SU-DHL-6 (cell line): Measurements from ENCODE around the gene FADS6.

ENCODE experiments used
- H2AFZ ChIP-seq: fragments of 200-600 bp; sonication (generic); 2 replicates; pipeline ENCODE4 v1.6.1; 2014; ENCODE audit warnings: low read depth, mild to moderate bottlenecking, moderate library complexity, mixed read lengths, antibody characterized with exemption, low read length; ENCODE audit not compliant: severe bottlenecking
- H3F3A ChIP-seq: fragments of 200-600 bp; shearing (Covaris generic); 2 replicates; pipeline ENCODE4 v1.6.0; 2016; ENCODE audit warnings: antibody characterized with exemption, mild to moderate bottlenecking; ENCODE audit not compliant: insufficient read depth
- H3K27ac ChIP-seq: fragments of 200-600 bp; sonication (generic); 2 replicates; pipeline ENCODE4 v1.5.1; 2016; ENCODE audit warnings: low read depth, mild to moderate bottlenecking, low read length, moderate library complexity, mixed read lengths
- H3K27me3 ChIP-seq: fragments of 200-600 bp; sonication (generic), shearing (Covaris generic); 2 replicates; pipeline ENCODE4 v1.6.0; 2014; ENCODE audit warnings: mild to moderate bottlenecking, low read length
- H3K36me3 ChIP-seq: fragments of 200-600 bp; sonication (generic); 2 replicates; pipeline ENCODE4 v1.6.1; 2014; ENCODE audit warnings: mild to moderate bottlenecking, low read length, mixed read lengths
- H3K4me2 ChIP-seq: fragments of 300-600, 200-600 bp; shearing (Covaris generic), sonication (generic); 2 replicates; pipeline ENCODE4 v1.6.0; 2014; ENCODE audit warnings: low read length, low read depth, mild to moderate bottlenecking; ENCODE audit not compliant: poor library complexity, severe bottlenecking
- H3K4me3 ChIP-seq: fragments of 200-600 bp; sonication (generic); 2 replicates; pipeline ENCODE4 v1.5.1; 2014; ENCODE audit warnings: antibody characterized with exemption, low read length, mild to moderate bottlenecking, mixed read lengths; ENCODE audit not compliant: insufficient read depth, poor library complexity, severe bottlenecking
- H3K79me2 ChIP-seq: fragments of 200-600 bp; sonication (generic); 2 replicates; pipeline ENCODE4 v1.6.1; 2014; ENCODE audit warnings: mild to moderate bottlenecking, low read length, moderate library complexity; ENCODE audit not compliant: insufficient read depth
- H3K9ac ChIP-seq: fragments of 200-600 bp; sonication (generic); 2 replicates; pipeline ENCODE4 v1.7.0; 2014; ENCODE audit warnings: mild to moderate bottlenecking, low read length
- H3K9me2 ChIP-seq: fragments of 200-600 bp; sonication (generic); replicated peaks from 2 replicates; pipeline ENCODE4 v1.6.1; 2014; ENCODE audit warnings: low read length; ENCODE audit not compliant: insufficient read depth
- H3K9me3 ChIP-seq: fragments of 200-600 bp; sonication (generic); 2 replicates; pipeline ENCODE4 v1.6.1; 2014; ENCODE audit warnings: low read length, mixed read lengths; ENCODE audit not compliant: insufficient read depth
- H4K20me1 ChIP-seq: fragments of 200-600 bp; sonication (generic); 2 replicates; pipeline ENCODE4 v1.6.1; 2014; ENCODE audit warnings: low read depth, mild to moderate bottlenecking, antibody characterized with exemption, low read length, moderate library complexity, mixed read lengths
- EZH2phosphoT487 ChIP-seq: fragments of 200-600 bp; sonication (generic), shearing (Covaris generic); conservative IDR thresholded peaks from 2 replicates; pipeline ENCODE4 v1.6.1; 2018; ENCODE audit warnings: mild to moderate bottlenecking, antibody characterized with exemption, low read length, moderate library complexity, mixed read lengths
- TF ChIP-seq, protein P1 (sequence below): fragments of 200-600 bp; sonication (generic); IDR thresholded peaks from one replicate; pipeline ENCODE4 v1.5.1; 2017; ENCODE audit warnings: antibody characterized with exemption, mild to moderate bottlenecking, low read length, moderate library complexity; ENCODE audit not compliant: insufficient read depth, poor library complexity, severe bottlenecking

FADS6 gene

DNA sequence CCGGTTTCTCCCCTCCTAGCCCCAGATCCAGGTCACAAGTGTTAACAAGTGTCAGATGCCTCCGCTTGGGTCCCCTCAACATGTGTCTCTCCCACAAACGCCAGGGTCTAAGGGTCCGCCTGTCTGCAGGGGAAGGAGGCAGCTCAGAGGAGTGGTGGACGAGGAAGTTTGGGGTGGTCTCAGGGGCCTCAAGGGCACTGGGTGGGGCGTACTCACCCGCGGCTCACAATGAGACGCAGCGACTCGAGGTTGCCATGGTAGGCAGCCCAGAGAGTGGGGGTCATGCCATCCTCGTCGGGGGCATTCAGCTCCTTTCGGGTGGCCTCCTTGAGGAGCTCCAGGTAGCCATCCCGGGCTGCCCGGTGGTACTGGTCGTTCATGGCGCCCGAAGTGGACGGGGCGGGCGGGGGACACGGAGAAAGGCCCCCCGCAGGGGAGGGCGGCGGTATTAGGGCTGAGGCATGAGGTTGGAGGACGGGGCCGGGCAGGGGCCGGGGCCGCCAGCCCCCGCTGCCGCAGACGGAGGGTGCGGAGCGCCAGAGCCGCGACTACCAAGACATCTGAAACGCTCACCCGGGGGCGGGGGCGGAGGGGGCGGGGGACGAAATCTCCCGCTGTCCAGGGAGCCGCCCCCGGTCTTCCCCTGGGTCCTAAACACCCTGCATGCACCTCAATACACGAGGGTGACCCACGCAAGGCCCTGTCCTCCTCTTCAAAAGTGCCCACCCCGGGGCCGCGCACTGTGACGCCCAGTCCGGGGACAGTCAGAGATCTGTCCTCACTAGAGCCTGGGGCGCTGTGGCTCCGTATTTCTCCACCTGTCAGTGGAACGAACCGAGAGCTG, 29.5 kb upstream of the FADS6 start, which contains the start of gene USH1G:
TSS of gene USH1G (minus strand) at position 562 of the 844 bp plus-strand sequence. CDS start at position 380, 182 bp downstream.
- H3K27me3 ChIP-seq, result no peaks in the 10 kb centered on the region
- H4K20me1 ChIP-seq, result no peaks in the 10 kb centered on the region
- H3K9me2 ChIP-seq, result no peaks in the 10 kb centered on the region
- H3K9me3 ChIP-seq, result no peaks in the 10 kb centered on the region
- H3K9ac ChIP-seq, result no peak within 1 kb of the TSS
- H3K4me2 ChIP-seq, result no peak within 1 kb of the TSS
- H3K79me2 ChIP-seq, result no peaks in the 10 kb centered on the region
- H3K27ac ChIP-seq, result no peak within 1 kb of the TSS
- no peaks in the 10 kb centered on the region for H3K36me3 ChIP-seq
- H3K4me3 ChIP-seq, result no peak within 1 kb of the TSS
- no peaks in the 10 kb centered on the region for H3F3A ChIP-seq
- no peak within 1 kb of the TSS for H2AFZ ChIP-seq
- no peak for TF ChIP-seq EZH2phosphoT487
- TF ChIP-seq, protein P1, sequence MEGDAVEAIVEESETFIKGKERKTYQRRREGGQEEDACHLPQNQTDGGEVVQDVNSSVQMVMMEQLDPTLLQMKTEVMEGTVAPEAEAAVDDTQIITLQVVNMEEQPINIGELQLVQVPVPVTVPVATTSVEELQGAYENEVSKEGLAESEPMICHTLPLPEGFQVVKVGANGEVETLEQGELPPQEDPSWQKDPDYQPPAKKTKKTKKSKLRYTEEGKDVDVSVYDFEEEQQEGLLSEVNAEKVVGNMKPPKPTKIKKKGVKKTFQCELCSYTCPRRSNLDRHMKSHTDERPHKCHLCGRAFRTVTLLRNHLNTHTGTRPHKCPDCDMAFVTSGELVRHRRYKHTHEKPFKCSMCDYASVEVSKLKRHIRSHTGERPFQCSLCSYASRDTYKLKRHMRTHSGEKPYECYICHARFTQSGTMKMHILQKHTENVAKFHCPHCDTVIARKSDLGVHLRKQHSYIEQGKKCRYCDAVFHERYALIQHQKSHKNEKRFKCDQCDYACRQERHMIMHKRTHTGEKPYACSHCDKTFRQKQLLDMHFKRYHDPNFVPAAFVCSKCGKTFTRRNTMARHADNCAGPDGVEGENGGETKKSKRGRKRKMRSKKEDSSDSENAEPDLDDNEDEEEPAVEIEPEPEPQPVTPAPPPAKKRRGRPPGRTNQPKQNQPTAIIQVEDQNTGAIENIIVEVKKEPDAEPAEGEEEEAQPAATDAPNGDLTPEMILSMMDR, result no peak

DNA sequence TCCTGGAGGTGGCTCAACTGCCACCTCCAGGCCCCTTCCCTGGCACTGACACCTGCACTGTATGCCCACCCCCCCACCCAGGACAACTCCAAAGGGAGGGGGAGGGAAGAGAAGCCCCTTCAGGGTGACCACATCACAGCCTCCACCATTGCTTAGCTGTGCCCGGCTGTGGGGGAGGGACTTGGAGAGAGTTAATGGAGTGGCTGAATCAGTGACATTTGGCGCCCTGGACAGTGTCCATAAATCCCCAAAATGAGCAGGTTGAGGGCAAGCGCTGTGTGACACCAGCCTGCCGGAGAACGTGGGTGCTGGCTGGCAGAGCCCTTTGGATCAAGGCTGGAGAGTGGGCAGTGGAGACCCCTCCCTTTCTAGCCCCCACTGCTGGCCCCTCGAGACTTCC, 28.7 kb upstream of the FADS6 start:
- no peak overlapping the region for H3K4me3 ChIP-seq
- H3K79me2 ChIP-seq, result no peaks in the 10 kb centered on the region
- H2AFZ ChIP-seq, result no peak overlapping the region
- no peaks in the 10 kb centered on the region for H3K9me3 ChIP-seq
- H3K9me2 ChIP-seq, result no peaks in the 10 kb centered on the region
- H3K9ac ChIP-seq, result no peak overlapping the region
- no peaks in the 10 kb centered on the region for H3F3A ChIP-seq
- H3K4me2 ChIP-seq, result no peak overlapping the region
- no peak overlapping the region for H3K27ac ChIP-seq
- no peaks in the 10 kb centered on the region for H4K20me1 ChIP-seq
- H3K36me3 ChIP-seq, result no peaks in the 10 kb centered on the region
- H3K27me3 ChIP-seq, result no peaks in the 10 kb centered on the region
- TF ChIP-seq, protein P1, result no peak
- TF ChIP-seq EZH2phosphoT487, result no peak

DNA sequence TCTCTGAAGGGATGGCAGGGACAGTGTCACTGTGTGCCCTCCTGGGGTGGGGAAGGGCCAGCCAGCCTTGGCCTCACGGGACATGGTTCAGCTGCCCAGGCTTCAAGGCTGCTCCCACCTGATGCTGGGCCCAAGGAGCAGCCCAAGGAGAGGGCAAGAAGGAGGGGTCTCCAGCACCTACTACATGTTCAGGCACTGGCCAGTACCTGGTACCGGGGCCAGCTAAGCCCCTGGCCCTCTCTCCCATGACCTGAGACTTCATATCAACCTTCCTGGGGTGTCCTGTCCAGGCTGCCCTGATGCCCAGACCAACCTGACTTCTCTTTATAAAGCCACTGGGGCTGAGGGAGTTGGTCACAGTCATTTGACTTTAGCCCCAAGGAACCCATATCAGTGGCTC, 28.3 kb upstream of the FADS6 start:
- TF ChIP-seq EZH2phosphoT487, result no peak
- TF ChIP-seq, protein P1, result no peak
- no peak overlapping the region for H3K4me3 ChIP-seq

More for the DNA sequence above, 28.3 kb upstream of the FADS6 start:
- Histone ChIP-seq H3K36me3 (no peaks in the 10 kb centered on the region), H3K4me2 (no peak overlapping the region), H3K27me3 (no peaks in the 10 kb centered on the region), H2AFZ (no peak overlapping the region), H3K9me3 (no peaks in the 10 kb centered on the region), H3K9me2 (no peaks in the 10 kb centered on the region), H3K79me2 (no peaks in the 10 kb centered on the region), H3K9ac (no peak overlapping the region), H3K27ac (no peak overlapping the region), H3F3A (no peaks in the 10 kb centered on the region), H4K20me1 (no peaks in the 10 kb centered on the region)
